T-cell (primary cell): ENCODE results near the gene CDK6. TPM values are rescaled to one million over a fixed set of nuclear protein-coding genes. Genes with fewer than 3 reads are reported as not detected.

Experiments
- ATAC-seq, 4 experiments: fragments of 200-7000 bp in 3 of 4; fragments of 150-1000 bp in 1 of 4; cut with Tn5 transposase; replicated peaks in 1 of 4; 1 replicate in 3 of 4; 2 replicates in 1 of 4; pipeline ENCODE4 v1.10.0; 2021; ENCODE audit warnings: moderate library complexity in 3 of 4, mild to moderate bottlenecking in 2 of 4, moderate number of reproducible peaks in 1 of 4
- CTCF ChIA-PET, 2 donors: fragments of 300-600 bp; sonication (Branson Sonifier 250); formaldehyde crosslinking; loops; one replicate each; lab custom pipeline; 2022; ENCODE audit warnings: antibody characterized with exemption in 2 of 2; lab: Charles Lee
- POLR2A ChIA-PET, 2 donors: fragments of 300-600 bp; sonication (Branson Sonifier 250); formaldehyde crosslinking; loops; one replicate each; lab custom pipeline; 2022; ENCODE audit warnings: antibody characterized with exemption in 2 of 2; lab: Charles Lee
- DNase-seq, 35 experiments: peaks; one replicate each; pipeline versions ENCODE4 v3.0.0 to v3.0.0-alpha.2; 2013 to 2023
- H3K27ac ChIP-seq: one replicate; pipeline ENCODE4 v1.5.1; 2013; ENCODE audit warnings: low read length
- H3K27me3 ChIP-seq, 2 experiments: replicated peaks in 1 of 2; 1 replicate in 1 of 2; 2 replicates in 1 of 2; pipeline versions ENCODE4 v1.6.1 to v1.7.0; 2013; ENCODE audit warnings: low read length in 1 of 2, mixed read lengths in 1 of 2; ENCODE audit not compliant: control insufficient read depth in 2 of 2, insufficient read depth in 2 of 2; ENCODE audit errors: extremely low read depth in 1 of 2
- H3K36me3 ChIP-seq, 2 donors: 1 replicate in 1 of 2; 2 replicates in 1 of 2; pipeline versions ENCODE4 v1.6.1 to v1.7.0; 2013; ENCODE audit warnings: low read length in 1 of 2; ENCODE audit not compliant: control insufficient read depth in 2 of 2, insufficient read depth in 1 of 2; ENCODE audit errors: extremely low read depth in 1 of 2
- H3K4me1 ChIP-seq, 2 experiments: 1 replicate in 1 of 2; 2 replicates in 1 of 2; pipeline versions ENCODE4 v1.6.1 to v1.7.0; 2013; ENCODE audit warnings: low read length in 2 of 2, mixed read lengths in 1 of 2; ENCODE audit not compliant: insufficient read depth in 2 of 2, control insufficient read depth in 1 of 2; ENCODE audit errors: extremely low read depth in 1 of 2
- H3K4me3 ChIP-seq, 2 donors: 1 replicate in 1 of 2; 2 replicates in 1 of 2; pipeline versions ENCODE4 v1.5.1 to v1.7.0; 2013; ENCODE audit warnings: mild to moderate bottlenecking in 2 of 2, low read length in 1 of 2, moderate library complexity in 1 of 2; ENCODE audit not compliant: control insufficient read depth in 1 of 2; ENCODE audit errors: extremely low read depth in 1 of 2
- H3K9me3 ChIP-seq: 2 replicates; pipeline ENCODE4 v1.7.0; 2013
- H3K27ac Mint-ChIP-seq, 2 donors: one replicate each; pipeline ENCODE4 v1.8.0; 2020 to 2021; ENCODE audit warnings: mild to moderate bottlenecking in 2 of 2, mixed read lengths in 2 of 2
- H3K27me3 Mint-ChIP-seq, 2 donors: one replicate each; pipeline ENCODE4 v1.8.0; 2021 to 2022; ENCODE audit warnings: mixed read lengths in 2 of 2
- H3K36me3 Mint-ChIP-seq: one replicate; pipeline ENCODE4 v1.8.0; 2021; ENCODE audit warnings: mixed read lengths
- H3K4me1 Mint-ChIP-seq, 3 donors: one replicate each; pipeline ENCODE4 v1.8.0; 2020 to 2022; ENCODE audit warnings: mixed read lengths in 3 of 3, mild to moderate bottlenecking in 1 of 3
- H3K4me3 Mint-ChIP-seq, 3 donors: one replicate each; pipeline ENCODE4 v1.8.0; 2020 to 2022; ENCODE audit warnings: mild to moderate bottlenecking in 3 of 3, mixed read lengths in 3 of 3, moderate library complexity in 3 of 3
- H3K9me3 Mint-ChIP-seq, 3 donors: one replicate each; pipeline ENCODE4 v1.8.0; 2020 to 2022; ENCODE audit warnings: mixed read lengths in 3 of 3
- WGBS: methylation state at CpG from one replicate; pipeline ENCODE4 v1.1.5; 2013; ENCODE audit warnings: missing lambda C conversion rate; ENCODE audit not compliant: insufficient coverage; 5-methylcytosine and 5-hydroxymethylcytosine counted together
- total RNA-seq, 35 experiments: library from RNA in 6 of 35; stranded (reverse) in 6 of 35; fragments of 120-200 nt in 1 of 35; gene quantifications; one replicate each; pipeline versions ENCODE4 v1.2.1 to v1.2.4 and lab custom pipeline; 2013 to 2026

Gene CDK6
- total RNA-seq, 5 donors from 2014 or later (not counting 1 experiment from before 2014, with no cell fraction given) = 29.8 to 107 (median 43.9) TPM

GRCh38 chr7:92793656-92794205 lies 42.6 kb downstream of the CDK6 start:
- WGBS = no CpG with 5 or more reads among the region's 1 CpG
- Mint-ChIP-seq H3K27ac (no peak overlapping the region), H3K4me1 (peaks cover 20 to 46% (median 45%) of the 10 kb centered on the region in 3 donors), H3K36me3 (peaks cover 31% of the 10 kb centered on the region), H3K4me3 (no peak overlapping the region), H3K9me3 (peaks cover 0 to 13% (median 6%) of the 10 kb centered on the region in 3 donors), H3K27me3 (no peaks in the 10 kb centered on the region)
- no peaks in the 10 kb centered on the region for H3K27me3 ChIP-seq
- H3K9me3 ChIP-seq = no peaks in the 10 kb centered on the region
- ChIA-PET CTCF (no interaction called here), POLR2A (interaction anchor here (0.5 to 1.0 kb wide), 2 partner anchors 39 to 70 kb away, joined by 3 to 8 read pairs; no protein-coding TSS in a partner anchor)
- H3K4me3 ChIP-seq = no peak overlapping the region
- H3K36me3 ChIP-seq = peaks cover 0 to 4% of the 10 kb centered on the region in 2 donors
- ATAC-seq (no peak), DNase-seq (no peak)
- no peak overlapping the region for H3K27ac ChIP-seq
- peaks cover 0 to 3% of the 10 kb centered on the region in 2 experiments for H3K4me1 ChIP-seq

GRCh38 chr7:92790992-92791391 lies 45.4 kb downstream of the CDK6 start:
- no peak for ATAC-seq
- Histone ChIP-seq H3K27me3 (no peaks in the 10 kb centered on the region), H3K36me3 (peaks cover 0 to 4% of the 10 kb centered on the region in 2 donors), H3K9me3 (no peaks in the 10 kb centered on the region), H3K27ac (no peak overlapping the region), H3K4me3 (no peak overlapping the region), H3K4me1 (no peaks in the 10 kb centered on the region)
- H3K4me1 Mint-ChIP-seq = peaks cover 22 to 51% (median 46%) of the 10 kb centered on the region in 3 donors
- H3K27ac Mint-ChIP-seq = no peak overlapping the region
- H3K36me3 Mint-ChIP-seq = peaks cover 35% of the 10 kb centered on the region
- POLR2A ChIA-PET = no interaction called here
- CTCF ChIA-PET = no interaction called here
- 100% methylated on average over 1 of the region's 1 CpG for WGBS
- H3K27me3 Mint-ChIP-seq = no peaks in the 10 kb centered on the region
- no peak overlapping the region for H3K4me3 Mint-ChIP-seq
- H3K9me3 Mint-ChIP-seq = peaks cover 4 to 17% (median 8%) of the 10 kb centered on the region in 3 donors
- no peak for DNase-seq

- ATAC-seq (no peak), DNase-seq (no peak)
- WGBS = 89% methylated on average over 1 of the region's 1 CpG
- Histone ChIP-seq H3K27me3 (no peaks in the 10 kb centered on the region), H3K27ac (no peak overlapping the region), H3K4me1 (no peaks in the 10 kb centered on the region), H3K36me3 (peaks cover 0 to 4% of the 10 kb centered on the region in 2 donors), H3K4me3 (no peak overlapping the region), H3K9me3 (no peaks in the 10 kb centered on the region)
- no peak overlapping the region for H3K4me3 Mint-ChIP-seq
- H3K9me3 Mint-ChIP-seq = peaks cover 4 to 17% (median 8%) of the 10 kb centered on the region in 3 donors
- peaks cover 30 to 54% (median 52%) of the 10 kb centered on the region in 3 donors for H3K4me1 Mint-ChIP-seq
- POLR2A ChIA-PET = interaction anchor here in 1 of 2 donors (0.6 kb wide), 1 partner anchor 59 kb away, joined by 3 read pairs; no protein-coding TSS in a partner anchor
- CTCF ChIA-PET = no interaction called here
- no peak overlapping the region for H3K27ac Mint-ChIP-seq
- no peaks in the 10 kb centered on the region for H3K27me3 Mint-ChIP-seq
- H3K36me3 Mint-ChIP-seq = peaks cover 41% of the 10 kb centered on the region
Measured at GRCh38 chr7:92788559-92789183, 47.7 kb downstream of the CDK6 start.

DNA sequence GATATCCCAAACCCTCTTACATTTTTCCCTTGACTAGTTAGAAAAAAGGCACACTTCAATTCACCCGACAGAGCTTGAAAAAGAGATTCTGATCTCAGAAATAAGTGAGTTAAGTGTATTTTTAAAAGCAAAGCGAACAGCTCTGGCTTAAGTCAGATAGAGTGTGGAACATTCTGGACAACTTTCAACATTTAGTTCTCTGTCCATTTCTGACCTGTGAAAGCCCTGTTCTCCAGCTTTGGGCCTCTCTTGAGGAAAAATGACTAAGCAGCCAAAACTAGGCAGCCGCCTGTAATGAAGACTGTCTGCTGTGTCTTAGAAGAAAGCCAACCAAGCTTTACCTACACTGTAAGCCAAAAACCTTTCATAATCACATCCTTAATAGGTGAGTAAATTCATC lies 50.5 kb downstream of the CDK6 start:
- H3K27me3 Mint-ChIP-seq = no peaks in the 10 kb centered on the region
- DNase-seq = no peak
- no peak overlapping the region for H3K27ac Mint-ChIP-seq
- ATAC-seq = no peak
- H3K4me1 Mint-ChIP-seq = peaks cover 38 to 58% (median 54%) of the 10 kb centered on the region in 3 donors
- WGBS = 100% methylated on average over 1 of the region's 3 CpGs
- ChIA-PET CTCF (no interaction called here), POLR2A (interaction anchor here in 1 of 2 donors (0.5 kb wide), 1 partner anchor 37 kb away, joined by 4 read pairs; no protein-coding TSS in a partner anchor)
- H3K9me3 Mint-ChIP-seq = peaks cover 8 to 17% (median 8%) of the 10 kb centered on the region in 3 donors
- H3K4me1 ChIP-seq = peaks cover 0 to 3% of the 10 kb centered on the region in 2 experiments
- H3K4me3 ChIP-seq = no peak overlapping the region
- H3K36me3 Mint-ChIP-seq = peaks cover 37% of the 10 kb centered on the region
- H3K36me3 ChIP-seq = no peaks in the 10 kb centered on the region
- no peaks in the 10 kb centered on the region for H3K27me3 ChIP-seq
- H3K9me3 ChIP-seq = no peaks in the 10 kb centered on the region
- H3K4me3 Mint-ChIP-seq = no peak overlapping the region
- no peak overlapping the region for H3K27ac ChIP-seq

GRCh38 chr7:92784935-92785334 lies 51.4 kb downstream of the CDK6 start:
- ATAC-seq = no peak
- peaks cover 8 to 14% (median 8%) of the 10 kb centered on the region in 3 donors for H3K9me3 Mint-ChIP-seq
- no peaks in the 10 kb centered on the region for H3K27me3 ChIP-seq
- no peak overlapping the region for H3K27ac ChIP-seq
- H3K4me1 Mint-ChIP-seq = peaks cover 39 to 52% (median 45%) of the 10 kb centered on the region in 3 donors
- H3K9me3 ChIP-seq = no peaks in the 10 kb centered on the region
- no peak overlapping the region for H3K4me3 ChIP-seq
- peaks cover 31% of the 10 kb centered on the region for H3K36me3 Mint-ChIP-seq
- CTCF ChIA-PET = no interaction called here
- H3K4me1 ChIP-seq = peaks cover 0 to 3% of the 10 kb centered on the region in 2 experiments
- POLR2A ChIA-PET = no interaction called here
- DNase-seq = no peak
- H3K4me3 Mint-ChIP-seq = no peak overlapping the region
- H3K27me3 Mint-ChIP-seq = no peaks in the 10 kb centered on the region
- H3K27ac Mint-ChIP-seq = peak overlapping the region in 1 of 2 donors; percentile 1
- no CpG with 5 or more reads among the region's 5 CpGs for WGBS
- no peaks in the 10 kb centered on the region for H3K36me3 ChIP-seq

- Histone ChIP-seq H3K4me3 (no peak overlapping the region), H3K27me3 (no peaks in the 10 kb centered on the region), H3K4me1 (peaks cover 0 to 3% of the 10 kb centered on the region in 2 experiments), H3K36me3 (no peaks in the 10 kb centered on the region), H3K9me3 (no peaks in the 10 kb centered on the region), H3K27ac (no peak overlapping the region)
- peaks cover 2 to 6% (median 3%) of the 10 kb centered on the region in 3 donors for H3K9me3 Mint-ChIP-seq
- CTCF ChIA-PET = interaction anchor here (0.6 to 0.7 kb wide), 6 partner anchors 22 to 356 kb away, joined by 3 to 4 read pairs (median 3); no protein-coding TSS in a partner anchor
- no peaks in the 10 kb centered on the region for H3K27me3 Mint-ChIP-seq
- POLR2A ChIA-PET = no interaction called here
- no peak overlapping the region for H3K4me3 Mint-ChIP-seq
- H3K27ac Mint-ChIP-seq = no peak overlapping the region
- peaks cover 23% of the 10 kb centered on the region for H3K36me3 Mint-ChIP-seq
- ATAC-seq = no peak
- peaks cover 37 to 55% (median 45%) of the 10 kb centered on the region in 3 donors for H3K4me1 Mint-ChIP-seq
- DNase-seq = no peak
- no CpG with 5 or more reads among the region's 3 CpGs for WGBS
Measured at GRCh38 chr7:92783260-92784201, 52.8 kb downstream of the CDK6 start.
